NCI-H146 (cell line): Measurements from ENCODE around the gene DOCK4.

ENCODE experiments used
- DNase-seq: peaks from one replicate; lab custom pipeline; 2025; lab: John Stamatoyannopoulos, UW

DOCK4 gene

DNA sequence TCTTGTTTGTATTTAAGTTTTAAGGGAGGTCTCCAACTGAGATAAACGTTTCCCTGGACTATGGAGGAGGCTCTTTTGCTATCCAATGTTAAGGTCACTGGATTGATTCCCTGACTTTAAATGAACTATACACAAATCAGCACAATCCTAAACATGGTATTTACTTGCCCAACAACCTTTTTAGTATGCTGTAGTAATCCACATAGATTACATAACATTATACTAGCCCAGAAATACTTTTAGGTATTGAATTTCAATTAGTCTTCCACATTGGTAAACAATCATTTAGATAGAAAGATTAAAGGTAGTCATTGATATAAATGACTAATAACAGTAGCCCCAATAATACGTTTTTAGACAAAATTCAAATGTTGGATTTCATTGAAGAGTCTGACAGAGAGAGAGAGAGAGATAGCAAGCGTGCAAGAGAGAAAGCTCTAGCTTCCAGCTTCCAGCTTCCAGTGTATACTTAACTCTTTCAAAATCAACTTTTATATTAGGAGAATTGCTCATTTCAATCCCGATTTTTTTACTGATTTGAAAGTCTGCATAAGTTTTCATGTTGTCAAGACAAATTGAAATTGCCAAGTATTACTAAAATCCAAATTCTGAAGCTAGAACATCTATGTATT lies 155.8 kb downstream of the DOCK4 start:
- no peak for DNase-seq

GRCh38 chr7:112049555-112050249 lies 156.5 kb downstream of the DOCK4 start:
- DNase-seq, result no peak

DNA sequence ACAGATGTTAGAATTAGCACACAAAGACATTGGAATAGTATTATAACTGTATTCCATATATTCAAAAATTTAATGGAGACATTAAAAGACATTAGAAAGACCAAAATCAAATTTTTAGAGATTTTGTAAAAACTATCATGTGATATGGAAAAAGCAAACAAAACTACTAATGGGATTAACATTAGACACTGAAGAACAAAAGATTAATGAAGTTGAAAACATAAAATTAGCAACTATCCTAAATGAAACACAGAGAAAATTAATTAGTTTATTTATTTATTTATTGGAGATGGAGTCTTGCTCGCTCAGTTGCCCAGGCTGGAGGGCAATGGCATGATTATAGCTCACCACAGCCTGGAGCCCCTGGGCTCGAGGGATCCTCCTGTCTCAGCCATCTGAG lies 158.8 kb downstream of the DOCK4 start:
- no peak for DNase-seq

- no peak for DNase-seq
Measured at GRCh38 chr7:112045222-112045621, 161.0 kb downstream of the DOCK4 start.

DNA sequence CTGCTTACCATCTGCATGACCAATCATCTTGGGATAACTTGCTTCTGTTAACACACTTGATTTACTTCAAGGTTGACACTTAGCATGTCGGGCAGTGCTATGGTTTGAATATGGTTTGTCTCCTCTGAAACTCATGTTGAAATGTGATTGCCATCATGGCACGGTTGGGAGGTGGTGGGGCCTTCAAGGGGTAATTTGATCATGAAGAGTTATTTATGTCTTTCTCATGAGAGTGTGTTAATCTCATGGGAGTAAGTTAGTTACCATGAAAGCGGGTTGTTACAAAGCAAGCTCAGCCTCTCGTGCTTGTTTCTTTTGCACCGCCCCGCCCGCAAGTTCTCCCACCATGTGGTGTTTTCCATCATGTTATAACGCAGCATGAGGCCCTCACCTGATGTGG lies 163.6 kb downstream of the DOCK4 start:
- DNase-seq, result no peak

DNA sequence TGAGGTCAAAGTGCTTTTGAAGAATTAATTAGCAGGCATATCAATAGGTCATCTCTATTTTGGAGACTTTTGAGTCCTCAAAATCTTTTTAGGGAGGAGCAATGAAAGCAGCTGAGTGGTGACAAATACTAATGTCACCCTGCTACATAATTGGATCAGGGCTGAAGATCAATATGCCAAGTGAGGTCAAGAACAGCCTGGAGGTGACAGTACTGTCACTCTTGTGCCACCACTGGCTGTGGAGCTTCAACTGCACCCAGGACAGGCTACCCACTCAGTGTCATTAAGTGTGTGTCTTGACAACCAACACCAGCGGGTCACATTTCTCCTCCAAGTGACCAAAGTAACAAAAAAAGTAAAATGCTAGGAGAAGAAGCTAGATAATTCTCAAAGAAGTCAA lies 167.8 kb downstream of the DOCK4 start:
- no peak for DNase-seq

GRCh38 chr7:112036071-112036470 lies 170.1 kb downstream of the DOCK4 start:
- no peak for DNase-seq

GRCh38 chr7:112031689-112032088 lies 174.5 kb downstream of the DOCK4 start:
- no peak for DNase-seq

GRCh38 chr7:112025556-112025955 lies 180.6 kb downstream of the DOCK4 start:
- no peak for DNase-seq

DNA sequence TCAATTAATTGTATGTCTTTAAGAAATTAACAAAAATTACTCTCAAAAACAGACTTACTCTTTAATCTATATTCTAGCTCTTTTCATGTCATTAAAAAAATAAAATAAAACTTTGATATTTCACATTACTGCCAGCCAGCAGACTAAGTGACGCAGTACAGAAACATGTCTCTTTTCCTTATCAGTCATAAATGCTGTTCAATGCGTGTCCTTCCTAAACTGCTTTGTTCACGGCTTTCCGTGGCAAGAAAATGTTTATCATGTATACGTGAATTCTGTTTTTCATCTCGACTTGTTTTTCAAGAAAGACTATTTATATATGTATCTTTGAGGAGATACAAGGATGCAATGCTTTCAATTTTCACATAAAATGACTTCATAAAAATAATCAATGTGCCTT lies 182.4 kb downstream of the DOCK4 start:
- DNase-seq, result no peak

GRCh38 chr7:112023282-112023681 lies 182.9 kb downstream of the DOCK4 start:
- no peak for DNase-seq

GRCh38 chr7:112022128-112022527 lies 184.1 kb downstream of the DOCK4 start:
- DNase-seq, result no peak

DNA sequence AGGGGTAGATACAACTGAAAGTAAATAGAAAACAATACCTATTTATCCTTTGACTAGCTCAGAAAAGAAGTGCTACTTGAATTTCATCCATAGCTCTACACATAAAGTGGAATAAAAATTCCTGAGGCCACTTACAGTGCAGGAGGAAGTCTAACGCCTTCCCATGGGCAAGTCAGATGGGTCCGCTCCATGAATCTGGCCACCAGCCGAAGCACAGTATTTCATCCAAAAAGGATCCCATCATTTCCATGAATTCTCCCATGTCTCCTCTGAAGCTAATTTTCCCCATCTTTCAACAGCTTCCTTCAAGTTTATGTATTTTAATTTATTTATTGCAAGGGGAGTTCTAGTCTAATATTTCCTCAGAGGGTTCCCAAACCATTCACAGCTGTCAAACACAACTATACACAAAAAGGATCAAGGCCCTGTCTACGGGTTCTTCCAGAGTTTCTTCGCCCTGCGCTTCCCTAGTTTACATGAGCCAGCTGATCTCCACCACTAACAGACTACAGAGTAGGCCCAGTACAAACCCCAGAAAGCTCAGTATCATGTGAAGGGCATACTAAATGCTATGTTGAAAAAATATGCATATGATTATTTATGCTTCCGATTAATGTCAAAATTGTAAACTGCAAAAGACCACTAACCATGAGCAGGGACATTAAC lies 184.7 kb downstream of the DOCK4 start:
- no peak for DNase-seq

GRCh38 chr7:112020800-112021199 lies 185.4 kb downstream of the DOCK4 start:
- DNase-seq, result no peak

- DNase-seq, result no peak
Measured at GRCh38 chr7:112019932-112020331, 186.3 kb downstream of the DOCK4 start.

GRCh38 chr7:112018305-112019030 lies 187.7 kb downstream of the DOCK4 start:
- no peak for DNase-seq

DNA sequence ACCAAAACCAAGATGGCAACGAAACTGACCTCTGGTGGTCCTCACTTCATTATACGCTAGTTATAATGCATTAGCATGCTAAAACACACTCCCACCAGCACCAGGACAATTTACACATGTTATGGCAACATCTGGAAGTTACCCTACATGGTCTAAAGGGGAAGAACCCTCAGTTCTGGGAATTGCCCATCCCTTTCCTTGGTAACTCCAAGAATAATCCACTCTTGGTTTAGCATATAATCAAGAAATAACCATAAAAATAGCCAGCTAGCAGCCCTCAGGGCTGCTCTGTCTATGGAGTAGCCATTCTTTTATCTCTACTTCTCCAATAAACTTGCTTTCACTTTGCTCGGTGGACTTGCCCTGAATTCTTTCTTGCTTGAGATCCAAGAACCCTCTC lies 191.1 kb downstream of the DOCK4 start:
- no peak for DNase-seq

DNA sequence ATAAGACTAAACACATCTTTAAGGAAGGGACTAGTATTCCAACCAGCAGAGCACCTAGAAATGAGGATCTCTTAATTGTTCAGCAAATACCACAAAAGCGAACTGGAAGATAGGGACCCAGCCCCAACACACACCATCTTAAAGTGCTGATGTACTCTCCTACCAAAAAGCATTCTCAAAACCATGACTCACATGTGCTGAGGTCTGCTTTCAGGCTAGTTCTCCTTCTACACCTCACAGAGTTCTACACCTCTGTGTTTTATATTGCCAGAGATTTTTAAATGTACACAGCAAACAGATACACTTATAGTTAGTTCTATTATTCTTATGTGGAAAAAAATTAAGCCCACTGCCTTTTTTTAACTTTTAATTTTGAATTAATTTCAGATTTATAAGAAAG lies 191.9 kb downstream of the DOCK4 start:
- no peak for DNase-seq

- DNase-seq, result no peak
Measured at GRCh38 chr7:112013274-112013673, 192.9 kb downstream of the DOCK4 start.

DNA sequence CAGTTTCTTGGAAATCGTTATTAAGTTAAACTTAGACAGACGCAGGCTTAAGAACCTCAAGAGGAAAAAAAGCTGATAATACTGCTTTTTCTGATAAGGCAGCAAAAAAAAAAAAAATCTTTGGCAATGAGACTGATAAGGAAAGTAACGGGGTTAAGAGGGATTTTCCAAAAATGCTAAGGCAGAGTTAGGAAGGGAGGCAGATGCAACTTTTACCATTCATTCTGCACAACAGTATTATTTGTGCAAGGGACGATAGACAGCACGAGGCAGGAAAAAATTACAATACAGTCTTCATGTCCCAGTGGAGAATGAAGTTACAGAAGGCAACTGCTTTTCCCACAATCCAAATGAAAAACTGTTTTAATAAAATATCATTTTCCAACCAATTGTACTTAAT lies 194.0 kb downstream of the DOCK4 start:
- no peak for DNase-seq

GRCh38 chr7:112010994-112011393 lies 195.2 kb downstream of the DOCK4 start:
- DNase-seq, result no peak

DNA sequence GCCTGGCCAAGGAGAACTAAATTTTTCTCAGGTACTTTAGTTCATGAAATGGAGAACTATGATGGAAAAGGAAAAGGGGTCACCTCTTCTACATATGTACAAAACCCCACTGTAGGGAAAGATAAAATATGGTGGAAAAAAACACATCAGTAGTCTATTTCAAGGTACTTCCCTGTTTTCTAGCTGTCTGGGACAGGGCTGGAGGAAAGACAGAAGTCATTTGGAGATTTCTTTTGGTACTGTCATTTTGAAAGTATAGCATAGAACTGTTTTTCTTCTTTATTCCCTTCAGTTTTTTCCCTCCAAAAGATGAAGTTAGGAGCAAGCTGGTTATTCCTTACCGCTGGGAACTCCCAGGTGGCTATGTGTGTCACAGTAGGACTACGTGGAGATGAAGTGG lies 196.1 kb downstream of the DOCK4 start:
- DNase-seq, result no peak

- DNase-seq, result no peak
Measured at GRCh38 chr7:112009081-112009480, 197.1 kb downstream of the DOCK4 start.
